ENCODE results near the gene PGRMC1. TPM values are rescaled to one million over a fixed set of nuclear protein-coding genes. Genes with fewer than 3 reads are reported as not detected.
A peak's percentile ranks its signal among the peaks of the same experiment; 100 is the strongest.

The PGRMC1 gene
- total and polyA plus RNA-seq, 9 of the 15 experiments (the other 6 are each of a cell fraction or from before 2014, with no cell fraction given): 27.4 to 115 (median 90.3) TPM

- TF ChIP-seq, protein P1, sequence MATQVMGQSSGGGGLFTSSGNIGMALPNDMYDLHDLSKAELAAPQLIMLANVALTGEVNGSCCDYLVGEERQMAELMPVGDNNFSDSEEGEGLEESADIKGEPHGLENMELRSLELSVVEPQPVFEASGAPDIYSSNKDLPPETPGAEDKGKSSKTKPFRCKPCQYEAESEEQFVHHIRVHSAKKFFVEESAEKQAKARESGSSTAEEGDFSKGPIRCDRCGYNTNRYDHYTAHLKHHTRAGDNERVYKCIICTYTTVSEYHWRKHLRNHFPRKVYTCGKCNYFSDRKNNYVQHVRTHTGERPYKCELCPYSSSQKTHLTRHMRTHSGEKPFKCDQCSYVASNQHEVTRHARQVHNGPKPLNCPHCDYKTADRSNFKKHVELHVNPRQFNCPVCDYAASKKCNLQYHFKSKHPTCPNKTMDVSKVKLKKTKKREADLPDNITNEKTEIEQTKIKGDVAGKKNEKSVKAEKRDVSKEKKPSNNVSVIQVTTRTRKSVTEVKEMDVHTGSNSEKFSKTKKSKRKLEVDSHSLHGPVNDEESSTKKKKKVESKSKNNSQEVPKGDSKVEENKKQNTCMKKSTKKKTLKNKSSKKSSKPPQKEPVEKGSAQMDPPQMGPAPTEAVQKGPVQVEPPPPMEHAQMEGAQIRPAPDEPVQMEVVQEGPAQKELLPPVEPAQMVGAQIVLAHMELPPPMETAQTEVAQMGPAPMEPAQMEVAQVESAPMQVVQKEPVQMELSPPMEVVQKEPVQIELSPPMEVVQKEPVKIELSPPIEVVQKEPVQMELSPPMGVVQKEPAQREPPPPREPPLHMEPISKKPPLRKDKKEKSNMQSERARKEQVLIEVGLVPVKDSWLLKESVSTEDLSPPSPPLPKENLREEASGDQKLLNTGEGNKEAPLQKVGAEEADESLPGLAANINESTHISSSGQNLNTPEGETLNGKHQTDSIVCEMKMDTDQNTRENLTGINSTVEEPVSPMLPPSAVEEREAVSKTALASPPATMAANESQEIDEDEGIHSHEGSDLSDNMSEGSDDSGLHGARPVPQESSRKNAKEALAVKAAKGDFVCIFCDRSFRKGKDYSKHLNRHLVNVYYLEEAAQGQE (IDR thresholded peaks at IDR 0.05; ENCODE audit: borderline replicate concordance): peak; percentile 51; the same call in 1 of the 2 replicates
- TF ChIP-seq, protein P1 (CRISPR knock-in tag; IDR thresholded peaks at IDR 0.05; ENCODE audit: low read depth): no peak
- TF ChIP-seq HMG20B (CRISPR knock-in tag; IDR thresholded peaks at IDR 0.05) (no peak), CBFA2T2 (conservative IDR thresholded peaks at IDR 0.05) (no peak), KLF13 (tag; IDR thresholded peaks at IDR 0.05; ENCODE audit: borderline replicate concordance, low read depth) (no peak)
These were observed 41.5 kb upstream of the PGRMC1 start (continued) for GRCh38 chrX:119194621-119195020.

Measured in K562 (cell line).